Frontal cortex (tissue), 4 donors: ENCODE data around the gene WDR5. TPM values are rescaled to one million over a fixed set of nuclear protein-coding genes. Genes with fewer than 3 reads are reported as not detected.

ENCODE experiments used
- DNase-seq, 2 donors: peaks; one replicate each; pipeline ENCODE4 v3.0.0; 2012; ENCODE audit warnings: low spot score in 2 of 2
- FAIRE-seq: peaks from 2 replicates; lab custom pipeline; 2012; peaks lifted over from hg19 to GRCh38; lab: Jason Lieb, UNC
- small RNA-seq: library from RNA; depleted of rRNA; stranded (forward); fragments of <200 nt; gene quantifications from one replicate; pipeline ENCODE3, GENCODE V24; 2014
- total RNA-seq: library from RNA; depleted of rRNA; stranded (reverse); fragments of >200 nt; gene quantifications from one replicate; pipeline ENCODE4 v1.2.3, GENCODE V29; 2014
- donor health status: control.
- donor health status: control.
- donor health status: control.

WDR5 gene
- total RNA-seq, 1 donor from 2014 or later = 24.5 TPM

DNA sequence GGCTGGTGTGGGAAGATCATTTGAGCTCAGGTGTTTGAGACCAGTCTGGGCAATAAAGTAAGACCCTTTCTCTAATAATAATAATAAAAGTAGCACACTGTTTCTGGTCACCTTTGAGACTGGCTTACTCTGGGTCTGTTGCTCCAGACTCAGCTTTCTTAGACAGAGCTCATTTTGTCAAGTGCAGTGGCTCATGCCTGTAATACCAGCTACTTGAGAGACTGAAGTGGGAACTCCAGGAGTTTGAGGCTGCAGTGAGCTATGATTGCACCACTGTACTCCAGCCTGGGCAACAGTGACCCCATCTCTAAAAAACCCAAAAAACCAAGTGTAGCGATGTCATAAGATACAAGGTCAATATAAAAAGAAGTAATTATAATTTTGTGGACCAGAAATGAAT, 64.8 kb downstream of the WDR5 start:
- DNase-seq (no peak), FAIRE-seq (no peak)

DNA sequence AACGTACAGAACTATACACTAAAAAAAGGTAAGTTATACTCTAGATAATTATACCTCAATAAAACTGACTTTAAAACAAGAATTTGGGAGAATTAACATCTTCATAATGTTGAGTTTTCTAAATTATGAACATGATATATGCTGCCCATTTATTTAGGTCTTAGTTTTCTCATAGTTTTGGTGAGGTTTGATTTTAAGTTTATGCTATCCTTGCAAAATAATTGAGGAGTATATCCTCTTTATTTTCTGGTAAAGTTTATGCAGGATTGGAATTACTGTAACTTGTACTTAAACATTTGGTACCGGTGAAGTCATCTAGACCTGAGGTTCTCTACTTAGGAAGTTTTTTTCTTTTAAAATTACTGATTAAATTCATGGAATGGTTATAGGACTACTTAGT, 67.3 kb downstream of the WDR5 start:
- FAIRE-seq = no peak
- DNase-seq = no peak

DNA sequence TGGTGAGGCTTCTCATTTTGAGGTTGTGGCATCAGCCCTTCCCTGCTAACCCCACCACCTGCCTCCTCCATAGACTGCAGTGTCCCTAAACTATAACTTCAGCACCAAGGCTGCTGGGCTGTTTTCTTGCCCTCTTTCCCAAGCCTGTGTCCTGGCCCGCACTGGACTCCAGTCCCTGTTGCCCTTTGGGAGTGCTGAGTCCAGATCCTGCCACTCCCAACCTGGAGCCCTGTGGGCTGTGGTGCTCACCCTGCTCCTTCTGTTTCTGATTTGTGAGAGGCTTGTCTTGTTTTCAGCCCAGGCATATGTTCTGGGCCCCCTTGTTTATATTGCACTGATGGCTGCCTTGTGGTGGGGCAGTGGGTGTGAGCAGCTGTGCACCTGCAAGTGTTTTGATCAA, 68.2 kb downstream of the WDR5 start:
- FAIRE-seq = no peak

DNA sequence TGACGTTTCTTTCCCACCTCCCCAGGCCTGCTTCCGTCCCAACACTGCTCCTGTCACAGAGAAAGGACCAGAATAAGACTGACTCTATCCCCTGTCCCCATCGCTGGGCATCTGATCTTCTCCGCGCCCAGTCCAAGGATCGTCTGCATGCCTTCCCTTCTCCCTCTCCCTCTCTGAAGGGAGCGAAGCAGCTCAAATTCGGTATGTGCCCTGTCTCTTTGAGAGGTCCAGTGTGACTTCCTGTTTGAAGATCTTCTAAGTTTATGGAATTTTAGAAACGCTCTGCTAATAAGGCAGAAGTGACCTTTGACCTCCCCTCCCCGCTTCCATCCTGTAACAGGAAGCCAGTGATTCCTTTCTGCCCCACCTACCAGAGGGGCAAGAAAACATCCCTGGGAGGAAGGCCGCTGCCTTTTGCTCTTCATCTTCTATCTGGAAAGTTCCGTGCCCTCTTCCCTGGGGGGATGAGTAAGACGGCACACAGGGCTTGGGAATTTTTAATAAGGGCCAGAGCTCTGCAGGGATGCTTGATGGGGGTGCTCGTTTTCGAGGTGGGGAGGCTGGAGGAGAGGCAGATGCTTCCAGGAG, 69.2 kb downstream of the WDR5 start:
- DNase-seq (no peak), FAIRE-seq (no peak)

More for the DNA sequence above, 68.2 kb downstream of the WDR5 start:
- DNase-seq = no peak

DNA sequence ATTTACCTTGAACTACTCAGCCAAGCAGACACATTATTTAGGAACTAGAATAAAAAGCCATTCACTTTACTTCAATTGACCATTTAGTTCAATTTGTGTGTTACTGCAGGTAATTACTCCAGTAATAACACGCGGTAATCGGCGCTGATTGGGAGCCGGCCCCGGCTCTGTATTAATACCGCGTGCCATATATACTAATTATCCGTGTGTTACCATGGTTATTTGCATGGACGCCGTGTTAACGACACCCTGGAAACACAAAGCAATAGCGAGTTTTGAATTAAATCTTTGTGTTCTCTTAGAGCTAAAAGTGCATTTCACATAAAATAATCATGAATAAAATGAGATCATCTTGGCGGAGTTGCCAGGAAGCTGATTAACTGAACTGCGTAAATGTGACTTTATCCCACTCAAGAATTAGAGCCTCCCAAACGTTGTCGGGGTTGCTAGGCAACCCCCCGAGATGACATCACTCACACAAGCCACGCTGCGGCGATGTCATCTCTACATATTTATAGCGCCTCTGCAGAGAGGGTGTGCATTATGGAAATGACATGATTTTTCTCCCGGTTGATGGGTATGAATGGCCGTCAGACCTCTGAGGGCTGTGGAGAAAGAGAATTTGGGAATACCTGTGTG, 69.9 kb downstream of the WDR5 start:
- FAIRE-seq = no peak
- no peak for DNase-seq

DNA sequence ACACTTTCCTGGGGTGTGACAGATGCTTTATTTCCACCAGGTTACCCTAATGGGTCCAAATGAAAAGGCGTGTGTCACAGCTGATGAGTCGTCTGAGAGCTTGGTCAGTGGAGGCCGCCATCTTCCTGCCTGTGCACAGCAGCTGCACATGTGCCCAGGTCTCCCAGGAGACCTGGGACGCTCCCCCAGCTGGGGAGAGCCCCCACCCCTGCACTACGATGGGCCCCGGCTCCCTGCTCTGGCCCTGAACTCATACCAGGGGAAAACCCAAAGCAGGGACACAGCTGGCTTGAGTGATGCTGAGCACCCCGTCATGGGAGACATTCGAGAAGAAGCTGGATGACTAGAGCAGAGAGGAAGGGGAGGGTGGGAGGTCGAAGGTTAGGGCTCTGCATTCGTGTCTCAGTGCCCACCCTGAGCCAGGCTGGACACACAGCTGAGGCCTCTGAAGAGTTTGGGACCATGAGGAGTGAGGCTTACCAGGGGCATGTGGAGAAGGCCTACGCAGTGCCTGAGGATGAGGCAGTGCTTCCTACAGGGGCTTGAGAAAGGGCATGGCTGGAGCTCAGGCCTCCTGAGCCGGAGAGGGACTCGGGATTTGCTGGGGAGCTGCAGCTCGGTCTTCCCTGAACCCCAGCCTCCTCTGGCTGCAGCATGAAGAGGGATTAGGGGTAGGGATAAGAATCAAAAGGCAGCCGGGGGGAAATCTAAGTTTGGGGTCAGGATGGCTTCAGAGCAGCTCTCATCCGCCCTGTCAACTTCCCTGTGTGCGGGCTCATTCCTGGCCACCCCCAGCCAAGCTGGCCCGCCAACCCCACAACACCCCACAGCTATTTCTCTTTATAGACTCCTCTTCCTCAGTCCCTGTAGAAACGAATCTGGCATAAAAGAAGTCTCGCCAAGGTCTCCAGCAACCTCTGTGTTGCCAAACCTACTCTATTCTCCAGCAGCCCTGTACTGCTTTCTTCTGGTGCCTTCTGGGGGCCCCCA, 70.7 kb downstream of the WDR5 start:
- FAIRE-seq (no peak), DNase-seq (no peak)

DNA sequence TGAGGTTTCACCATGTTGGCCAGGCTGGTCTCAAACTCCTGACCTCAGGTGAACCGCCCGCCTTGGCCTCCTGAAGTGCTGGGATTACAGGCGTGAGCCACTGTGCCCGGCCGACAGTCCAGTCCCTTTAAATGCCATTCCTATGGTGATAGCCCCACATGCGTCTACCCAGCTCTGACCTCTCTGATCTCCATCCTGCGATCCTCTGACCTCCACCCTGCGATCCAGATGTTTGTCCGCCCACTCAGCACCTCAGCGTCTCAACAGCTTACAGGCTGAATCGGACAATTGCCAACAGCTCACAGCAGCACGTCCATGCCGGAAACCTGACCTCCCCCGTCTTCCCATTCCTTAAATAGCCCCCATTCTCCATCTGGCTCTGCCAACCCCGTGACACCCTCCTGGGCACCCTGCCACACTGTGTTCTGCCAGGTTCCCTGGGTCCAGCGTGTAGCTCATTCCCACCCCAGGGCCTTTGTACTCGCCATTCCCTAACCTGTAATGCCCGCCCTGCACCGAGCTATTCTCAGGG, 72.5 kb downstream of the WDR5 start:
- no peak for DNase-seq
- no peak for FAIRE-seq

DNA sequence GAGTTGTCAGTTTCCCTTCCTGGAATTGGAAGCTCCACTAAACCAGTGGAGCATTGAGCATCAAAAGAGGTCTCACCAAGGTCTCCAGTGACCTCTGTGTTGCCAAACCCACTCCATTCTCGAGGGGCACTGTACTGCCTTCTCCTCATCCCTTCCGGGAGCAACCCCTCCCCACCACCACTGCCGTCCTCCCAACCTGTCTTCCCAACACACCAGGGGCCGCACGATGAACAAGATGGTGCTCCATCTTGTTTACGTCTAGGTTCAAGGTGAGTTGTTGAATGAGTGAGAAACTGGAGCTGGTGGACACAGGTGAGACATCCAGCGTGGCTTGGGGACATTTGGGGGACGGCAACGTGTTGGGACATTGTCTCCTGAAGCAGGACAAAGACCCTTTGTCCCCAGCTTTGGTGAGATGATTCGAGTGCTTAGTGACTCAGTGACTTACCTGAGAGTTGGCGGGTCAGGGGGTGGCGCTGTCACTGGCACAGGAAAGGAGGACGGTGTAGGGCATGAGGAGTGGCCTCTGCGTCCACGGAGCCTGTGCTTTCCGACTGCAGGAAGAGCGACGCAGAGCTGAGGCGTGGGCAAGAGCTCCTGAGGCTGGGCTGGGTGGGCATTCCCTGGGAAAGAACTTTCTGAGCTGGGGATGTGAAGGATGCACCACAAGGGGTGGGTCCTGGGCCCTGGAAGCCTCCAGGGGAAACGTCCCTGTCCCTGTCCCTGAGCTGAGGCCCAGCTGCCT, 73.3 kb downstream of the WDR5 start:
- FAIRE-seq = no peak
- no peak for DNase-seq

Small RNA genes within 50 kb of the gene (small RNA-seq; reads per million reads assigned to genes)
- gene RNU6ATAC = 5.9 reads per million, percentile 93 among the genes with 10 or more reads in this experiment

Other genes with a start within 250 kb of the WDR5 start
- gene VAV2, start 143.8 kb upstream of the WDR5 start, total RNA-seq = 31.0 TPM
- gene BRD3OS, start 110.6 kb upstream of the WDR5 start, total RNA-seq = 23.6 TPM
- 24.9 TPM for gene BRD3, start 68.1 kb upstream of the WDR5 start, total RNA-seq
- not detected for gene RNU6ATAC, start 28.5 kb downstream of the WDR5 start, total RNA-seq
- gene RXRA, start 190.4 kb downstream of the WDR5 start, total RNA-seq = 3.7 TPM